Activated CD4-positive, alpha-beta T cell treated with anti-CD3 and anti-CD28 coated beads, Interleukin-2, amount 50 U/mL, for 24 hours (primary cell): ENCODE results near the gene ACVR1B.

Source experiments
- DNase-seq, 2 donors: peaks; one replicate each; pipeline ENCODE4 v3.0.0-alpha.2; 2020; ENCODE audit warnings: low read depth in 1 of 2, low spot score in 1 of 2

The ACVR1B gene

DNA sequence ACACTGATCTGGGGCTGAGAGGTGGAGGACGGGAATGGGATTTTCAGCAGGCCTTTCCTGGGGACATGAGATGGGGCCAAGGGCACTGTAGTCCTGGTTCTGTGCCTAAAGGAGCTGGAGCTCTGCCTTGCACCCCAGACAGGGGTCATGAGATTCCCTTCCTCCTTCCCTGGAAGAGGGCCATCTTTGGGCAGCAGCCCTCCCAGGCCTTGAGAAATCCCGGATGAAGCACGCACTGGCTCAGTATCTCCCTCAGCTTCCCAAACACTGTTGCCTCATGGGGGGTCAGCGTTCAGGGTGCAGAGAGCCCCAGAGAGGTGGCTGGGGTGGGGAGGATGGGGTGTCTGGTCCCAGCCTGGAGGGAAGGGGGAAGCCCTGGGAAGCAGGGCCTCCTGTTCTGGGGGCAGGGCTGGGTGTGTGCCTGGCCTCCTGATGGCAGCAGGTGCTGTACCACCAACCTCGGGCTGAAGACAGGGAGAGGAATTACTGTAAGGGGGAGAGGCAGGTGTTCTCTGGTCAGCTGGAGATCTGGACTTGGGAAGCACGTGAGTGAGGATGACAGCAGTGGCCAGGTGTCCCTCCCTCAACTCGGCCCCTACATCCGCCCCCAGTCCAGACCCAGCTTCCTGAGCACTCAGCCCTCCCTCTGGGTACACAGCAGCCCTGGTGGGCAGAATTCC, 91.3 kb downstream of the ACVR1B start:
- no peak for DNase-seq

DNA sequence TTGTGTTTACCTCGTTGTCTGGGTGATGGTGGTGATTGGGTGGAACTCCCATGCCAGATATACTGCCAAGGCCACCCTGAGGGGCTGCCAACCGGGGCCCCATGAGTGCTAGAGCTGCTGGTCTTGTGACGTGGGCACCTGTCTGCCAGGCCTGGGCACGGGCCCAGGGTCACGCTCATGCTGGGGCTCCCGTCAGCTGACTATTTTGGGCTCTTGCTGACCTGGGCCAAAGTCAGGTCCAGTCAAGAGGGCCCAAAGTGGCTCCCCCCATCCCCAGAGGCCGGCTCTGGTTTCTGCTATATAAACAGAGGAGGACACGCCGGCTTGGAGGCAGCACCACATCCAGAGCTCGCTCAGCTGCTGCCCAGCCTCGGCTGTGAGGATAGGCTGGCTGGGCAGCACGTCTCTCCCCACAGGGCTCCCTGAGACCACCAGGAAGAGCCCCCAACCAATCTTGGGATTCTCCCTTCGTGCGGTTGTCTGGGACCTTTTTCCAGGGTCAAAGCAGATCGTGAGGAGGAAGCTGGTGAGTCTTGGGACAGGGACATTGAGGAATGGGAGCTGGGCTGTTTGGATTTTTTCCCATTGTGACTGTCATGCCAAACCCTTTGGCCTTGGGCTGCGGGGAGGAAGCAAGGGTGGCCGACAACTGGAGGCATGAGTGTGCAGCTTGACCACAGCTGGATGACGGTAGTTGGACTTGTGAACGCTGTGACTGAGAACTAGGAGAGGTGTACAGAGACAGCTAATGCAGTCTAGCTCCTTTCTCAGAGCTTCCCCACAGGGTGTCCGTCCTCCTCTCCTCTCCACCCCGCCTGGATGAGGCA, 92.1 kb downstream of the ACVR1B start:
- no peak for DNase-seq

DNA sequence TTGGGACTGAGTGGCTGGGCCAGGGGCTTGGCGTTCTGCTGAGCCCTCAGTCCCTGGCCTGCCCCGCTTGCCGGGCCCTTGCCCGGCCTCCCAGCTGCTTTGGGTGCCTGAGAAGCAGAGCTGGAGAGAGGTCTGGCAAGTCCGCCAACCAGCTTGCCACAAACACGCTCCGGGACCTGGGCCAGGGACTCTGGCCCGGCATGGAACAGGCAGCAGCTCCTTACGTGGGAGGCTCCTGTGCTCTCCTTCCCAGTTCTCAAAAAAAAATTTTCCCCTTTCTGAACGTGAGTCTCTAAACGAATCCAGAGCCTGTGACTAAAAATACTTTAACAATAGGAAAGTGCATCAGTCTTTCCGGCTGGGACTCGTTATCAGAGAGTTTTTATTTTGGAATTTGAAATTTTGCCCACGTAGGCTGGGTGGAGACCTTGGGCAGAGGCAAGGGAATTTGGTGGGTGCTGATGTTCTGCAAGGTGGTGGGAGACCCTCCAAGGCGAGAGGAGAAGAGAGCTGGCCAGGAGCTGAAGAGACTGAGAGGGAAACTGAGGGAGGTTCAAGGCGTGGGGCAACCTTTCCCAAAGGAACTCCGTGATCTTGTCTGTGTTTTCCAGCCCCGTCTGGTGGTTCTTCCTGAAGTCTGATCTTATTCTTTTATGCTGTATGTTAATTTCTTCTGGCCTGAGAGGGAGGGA, 92.9 kb downstream of the ACVR1B start:
- no peak for DNase-seq

DNA sequence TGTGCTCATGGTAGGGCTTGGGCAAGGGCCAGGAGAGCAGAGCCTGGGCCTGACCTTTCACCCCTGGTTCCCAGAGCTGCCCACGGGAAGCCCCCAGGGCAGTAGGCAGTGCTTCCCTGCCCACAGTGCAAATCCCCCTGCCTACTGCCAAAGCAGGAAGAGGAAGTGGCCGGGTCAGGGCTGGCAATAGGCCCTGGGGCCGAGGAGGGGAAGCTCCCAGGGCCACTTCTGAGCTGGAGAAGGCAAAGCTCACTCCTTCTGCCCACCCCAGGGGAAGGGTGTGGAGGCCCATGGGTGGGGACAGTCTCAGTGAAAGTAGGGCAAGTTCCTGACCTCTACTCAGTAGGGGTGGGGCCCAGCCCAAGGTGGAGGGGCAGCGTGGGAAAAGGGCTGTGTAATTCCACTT, 94.3 kb downstream of the ACVR1B start:
- no peak for DNase-seq
